H9 (cell line): ENCODE measurements around the gene TRPM5. TPM values are rescaled to one million over a fixed set of nuclear protein-coding genes. Genes with fewer than 3 reads are reported as not detected.

ENCODE experiments used
- DNase-seq: peaks from one replicate; pipeline ENCODE4 v3.0.0-alpha.2; 2017
- H2AFZ ChIP-seq: one replicate; pipeline ENCODE4 v1.6.1; 2013; ENCODE audit warnings: mild to moderate bottlenecking, low read length, control low read depth, moderate library complexity
- H2AK5ac ChIP-seq: 2 replicates; pipeline ENCODE4 v1.6.1; 2013; ENCODE audit warnings: low read length, control low read depth, mixed read lengths; ENCODE audit not compliant: insufficient read length
- H2BK120ac ChIP-seq: one replicate; pipeline ENCODE4 v1.6.1; 2013; ENCODE audit warnings: low read depth, mild to moderate bottlenecking, low read length, control low read depth, inconsistent platforms; ENCODE audit not compliant: poor library complexity, severe bottlenecking
- H2BK12ac ChIP-seq: 2 replicates; pipeline ENCODE4 v1.6.1; 2013; ENCODE audit warnings: low read length, control low read depth, mixed read lengths, low read depth; ENCODE audit not compliant: insufficient read length
- H2BK15ac ChIP-seq: 2 replicates; pipeline ENCODE4 v1.6.1; 2013; ENCODE audit warnings: low read depth, low read length, control low read depth
- H2BK20ac ChIP-seq: one replicate; pipeline ENCODE4 v1.6.1; 2013; ENCODE audit warnings: low read depth, mild to moderate bottlenecking, low read length, control low read depth, inconsistent platforms; ENCODE audit not compliant: poor library complexity, severe bottlenecking
- H2BK5ac ChIP-seq: 2 replicates; pipeline ENCODE4 v1.6.1; 2013; ENCODE audit warnings: low read length, control low read depth, mixed read lengths; ENCODE audit not compliant: insufficient read length
- H3K14ac ChIP-seq: 2 replicates; pipeline ENCODE4 v1.6.1; 2013; ENCODE audit warnings: low read length, control low read depth; ENCODE audit not compliant: insufficient read depth
- H3K18ac ChIP-seq: 2 replicates; pipeline ENCODE4 v1.6.1; 2013; ENCODE audit warnings: low read depth, mild to moderate bottlenecking, mixed read lengths, low read length, control low read depth; ENCODE audit not compliant: insufficient read length
- H3K23ac ChIP-seq: 2 replicates; pipeline ENCODE4 v1.6.1; 2013; ENCODE audit warnings: low read length, control low read depth, mixed read lengths, low read depth; ENCODE audit not compliant: insufficient read length
- H3K23me2 ChIP-seq: 2 replicates; pipeline ENCODE4 v1.6.1; 2013; ENCODE audit warnings: low read depth, mild to moderate bottlenecking, mixed read lengths, low read length, control low read depth; ENCODE audit not compliant: insufficient read length, poor library complexity, severe bottlenecking
- H3K27ac ChIP-seq: 2 replicates; pipeline ENCODE4 v1.5.1; 2013; ENCODE audit warnings: low read length, control low read depth, mixed read lengths, low read depth; ENCODE audit not compliant: insufficient read length
- H3K27me3 ChIP-seq: 2 replicates; pipeline ENCODE4 v1.6.1; 2013; ENCODE audit warnings: low read length, control low read depth, inconsistent platforms; ENCODE audit not compliant: insufficient read depth
- H3K4ac ChIP-seq: 2 replicates; pipeline ENCODE4 v1.6.1; 2013; ENCODE audit warnings: low read depth, mild to moderate bottlenecking, control low read depth, inconsistent platforms, low read length, moderate library complexity
- H3K4me1 ChIP-seq: 2 replicates; pipeline ENCODE4 v1.6.1; 2013; ENCODE audit warnings: low read length, control low read depth, inconsistent platforms; ENCODE audit not compliant: insufficient read depth
- H3K4me2 ChIP-seq: 2 replicates; pipeline ENCODE4 v1.6.1; 2013; ENCODE audit warnings: low read length, control low read depth, mixed read lengths; ENCODE audit not compliant: insufficient read length, insufficient read depth
- H3K56ac ChIP-seq: 2 replicates; pipeline ENCODE4 v1.6.1; 2013; ENCODE audit warnings: low read depth, mild to moderate bottlenecking, mixed read lengths, low read length, control low read depth; ENCODE audit not compliant: insufficient read length
- H3K79me1 ChIP-seq: 2 replicates; pipeline ENCODE4 v1.6.1; 2013; ENCODE audit warnings: low read depth, mild to moderate bottlenecking, moderate library complexity, low read length, control low read depth, inconsistent platforms; ENCODE audit not compliant: insufficient read depth, poor library complexity, severe bottlenecking
- H3K79me2 ChIP-seq: 2 replicates; pipeline ENCODE4 v1.6.1; 2013; ENCODE audit warnings: low read length, control low read depth, inconsistent platforms; ENCODE audit not compliant: insufficient read depth
- H3K9ac ChIP-seq: 2 replicates; pipeline ENCODE4 v1.6.1; 2013; ENCODE audit warnings: low read length, control low read depth, mixed read lengths; ENCODE audit not compliant: insufficient read length; ENCODE audit errors: extremely low read depth
- H3K9me3 ChIP-seq: one replicate; pipeline ENCODE4 v1.6.1; 2013; ENCODE audit warnings: low read depth, low read length, inconsistent platforms; ENCODE audit not compliant: control insufficient read depth
- H3T11ph ChIP-seq: one replicate; pipeline ENCODE4 v1.6.1; 2013; ENCODE audit warnings: mild to moderate bottlenecking, low read length, control low read depth, inconsistent platforms
- H4K20me1 ChIP-seq: one replicate; pipeline ENCODE4 v1.6.1; 2013; ENCODE audit not compliant: control insufficient read depth, insufficient read length, insufficient read depth
- H4K5ac ChIP-seq: 2 replicates; pipeline ENCODE4 v1.6.1; 2013; ENCODE audit warnings: low read depth, mild to moderate bottlenecking, mixed read lengths, low read length, control low read depth; ENCODE audit not compliant: insufficient read length
- H4K8ac ChIP-seq: replicated peaks from 2 replicates; pipeline ENCODE4 v1.6.1; 2013; ENCODE audit warnings: low read length, control low read depth, mixed read lengths, low read depth; ENCODE audit not compliant: insufficient read length
- H4K91ac ChIP-seq: 2 replicates; pipeline ENCODE4 v1.6.1; 2013; ENCODE audit warnings: low read depth, mild to moderate bottlenecking, moderate library complexity, mixed read lengths, low read length, control low read depth; ENCODE audit not compliant: insufficient read length
- H3K27ac Mint-ChIP-seq, 3 experiments: 2 replicates in 2 of 3; 3 replicates in 1 of 3; pipeline ENCODE4 v1.8.0; 2020 to 2021; ENCODE audit warnings: mixed read lengths in 3 of 3, mild to moderate bottlenecking in 1 of 3, moderate library complexity in 1 of 3
- H3K27me3 Mint-ChIP-seq: 2 replicates; pipeline ENCODE4 v1.8.0; 2021; ENCODE audit warnings: low read depth, mild to moderate bottlenecking, moderate library complexity, mixed read lengths
- H3K36me3 Mint-ChIP-seq, 3 experiments: 2 replicates in 2 of 3; 3 replicates in 1 of 3; pipeline ENCODE4 v1.8.0; 2020 to 2021; ENCODE audit warnings: low read depth in 3 of 3, mixed read lengths in 3 of 3; ENCODE audit not compliant: insufficient read depth in 1 of 3
- H3K4me1 Mint-ChIP-seq, 2 experiments: 2 replicates each; pipeline ENCODE4 v1.8.0; 2020; ENCODE audit warnings: mixed read lengths in 2 of 2
- H3K4me3 Mint-ChIP-seq, 2 experiments: 2 replicates in 1 of 2; 3 replicates in 1 of 2; pipeline ENCODE4 v1.8.0; 2020 to 2021; ENCODE audit warnings: mild to moderate bottlenecking in 2 of 2, mixed read lengths in 2 of 2, moderate library complexity in 1 of 2
- H3K9me3 Mint-ChIP-seq, 2 experiments: 2 replicates in 1 of 2; 3 replicates in 1 of 2; pipeline ENCODE4 v1.8.0; 2020; ENCODE audit warnings: mild to moderate bottlenecking in 2 of 2, mixed read lengths in 2 of 2, moderate library complexity in 1 of 2
- WGBS: extraction: QIAGEN DNeasy Blood & Tissue Kit; methylation state at CpG from one replicate; pipeline ENCODE4 v1.1.7; 2013; ENCODE audit warnings: missing lambda C conversion rate, low lambda C conversion rate, mixed read lengths; ENCODE audit not compliant: insufficient read length; ENCODE audit errors: extremely low coverage; 5-methylcytosine and 5-hydroxymethylcytosine counted together
- total RNA-seq: library from RNA; stranded (reverse); gene quantifications from 2 replicates; pipeline ENCODE4 v1.2.1, GENCODE V29; 2021
- TF ChIP-seq, protein P1 (sequence below): fragments of 200-600 bp; sonication (generic); conservative IDR thresholded peaks from 3 replicates; pipeline ENCODE4 v1.8.0; 2021; ENCODE audit warnings: antibody characterized with exemption, mild to moderate bottlenecking

The TRPM5 gene
- total RNA-seq, 1 experiment from 2014 or later: 0.09 TPM

GRCh38 chr11:2421996-2422395, 22.3 kb downstream of the TRPM5 start:
- Histone ChIP-seq H3K79me2 (no peaks in the 10 kb centered on the region), H2BK20ac (no peak overlapping the region), H2AFZ (no peak overlapping the region), H2BK12ac (no peak overlapping the region), H3K23me2 (no peaks in the 10 kb centered on the region), H3K23ac (no peak overlapping the region), H4K5ac (no peak overlapping the region), H3K4me2 (no peak overlapping the region), H3K9me3 (no peaks in the 10 kb centered on the region), H3K79me1 (no peaks in the 10 kb centered on the region), H3T11ph (no peak overlapping the region), H3K14ac (no peak overlapping the region; the same call in 1 of the 2 replicates), H3K56ac (no peak overlapping the region), H4K20me1 (no peaks in the 10 kb centered on the region), H2BK5ac (no peak overlapping the region), H2BK15ac (no peak overlapping the region), H3K18ac (no peak overlapping the region), H2BK120ac (no peak overlapping the region), H3K4ac (no peak overlapping the region), H3K27ac (no peak overlapping the region), H4K91ac (no peak overlapping the region), H2AK5ac (no peak overlapping the region), H3K9ac (no peak overlapping the region), H3K27me3 (no peaks in the 10 kb centered on the region), H4K8ac (no peak overlapping the region), H3K4me1 (no peaks in the 10 kb centered on the region)
- no peak for DNase-seq
- peaks cover 13% of the 10 kb centered on the region for H3K27me3 Mint-ChIP-seq
- H3K27ac Mint-ChIP-seq: no peak overlapping the region
- H3K4me1 Mint-ChIP-seq: no peaks in the 10 kb centered on the region; a peak in 1 of 4 replicates
- WGBS: no CpG with 5 or more reads among the region's 17 CpGs
- TF ChIP-seq, protein P1, sequence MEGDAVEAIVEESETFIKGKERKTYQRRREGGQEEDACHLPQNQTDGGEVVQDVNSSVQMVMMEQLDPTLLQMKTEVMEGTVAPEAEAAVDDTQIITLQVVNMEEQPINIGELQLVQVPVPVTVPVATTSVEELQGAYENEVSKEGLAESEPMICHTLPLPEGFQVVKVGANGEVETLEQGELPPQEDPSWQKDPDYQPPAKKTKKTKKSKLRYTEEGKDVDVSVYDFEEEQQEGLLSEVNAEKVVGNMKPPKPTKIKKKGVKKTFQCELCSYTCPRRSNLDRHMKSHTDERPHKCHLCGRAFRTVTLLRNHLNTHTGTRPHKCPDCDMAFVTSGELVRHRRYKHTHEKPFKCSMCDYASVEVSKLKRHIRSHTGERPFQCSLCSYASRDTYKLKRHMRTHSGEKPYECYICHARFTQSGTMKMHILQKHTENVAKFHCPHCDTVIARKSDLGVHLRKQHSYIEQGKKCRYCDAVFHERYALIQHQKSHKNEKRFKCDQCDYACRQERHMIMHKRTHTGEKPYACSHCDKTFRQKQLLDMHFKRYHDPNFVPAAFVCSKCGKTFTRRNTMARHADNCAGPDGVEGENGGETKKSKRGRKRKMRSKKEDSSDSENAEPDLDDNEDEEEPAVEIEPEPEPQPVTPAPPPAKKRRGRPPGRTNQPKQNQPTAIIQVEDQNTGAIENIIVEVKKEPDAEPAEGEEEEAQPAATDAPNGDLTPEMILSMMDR: no peak
- H3K4me3 Mint-ChIP-seq: no peak overlapping the region
- H3K36me3 Mint-ChIP-seq: no peaks in the 10 kb centered on the region
- no peaks in the 10 kb centered on the region; a peak in 1 of 5 replicates for H3K9me3 Mint-ChIP-seq
